ENCODE data around the gene PTK7. TPM values are rescaled to one million over a fixed set of nuclear protein-coding genes. Genes with fewer than 3 reads are reported as not detected.
A peak's percentile ranks its signal among the peaks of the same experiment; 100 is the strongest.

Gene PTK7
- total RNA-seq, 6 experiments from 2014 or later: 62.8 to 115 (median 66.7) TPM

DNA sequence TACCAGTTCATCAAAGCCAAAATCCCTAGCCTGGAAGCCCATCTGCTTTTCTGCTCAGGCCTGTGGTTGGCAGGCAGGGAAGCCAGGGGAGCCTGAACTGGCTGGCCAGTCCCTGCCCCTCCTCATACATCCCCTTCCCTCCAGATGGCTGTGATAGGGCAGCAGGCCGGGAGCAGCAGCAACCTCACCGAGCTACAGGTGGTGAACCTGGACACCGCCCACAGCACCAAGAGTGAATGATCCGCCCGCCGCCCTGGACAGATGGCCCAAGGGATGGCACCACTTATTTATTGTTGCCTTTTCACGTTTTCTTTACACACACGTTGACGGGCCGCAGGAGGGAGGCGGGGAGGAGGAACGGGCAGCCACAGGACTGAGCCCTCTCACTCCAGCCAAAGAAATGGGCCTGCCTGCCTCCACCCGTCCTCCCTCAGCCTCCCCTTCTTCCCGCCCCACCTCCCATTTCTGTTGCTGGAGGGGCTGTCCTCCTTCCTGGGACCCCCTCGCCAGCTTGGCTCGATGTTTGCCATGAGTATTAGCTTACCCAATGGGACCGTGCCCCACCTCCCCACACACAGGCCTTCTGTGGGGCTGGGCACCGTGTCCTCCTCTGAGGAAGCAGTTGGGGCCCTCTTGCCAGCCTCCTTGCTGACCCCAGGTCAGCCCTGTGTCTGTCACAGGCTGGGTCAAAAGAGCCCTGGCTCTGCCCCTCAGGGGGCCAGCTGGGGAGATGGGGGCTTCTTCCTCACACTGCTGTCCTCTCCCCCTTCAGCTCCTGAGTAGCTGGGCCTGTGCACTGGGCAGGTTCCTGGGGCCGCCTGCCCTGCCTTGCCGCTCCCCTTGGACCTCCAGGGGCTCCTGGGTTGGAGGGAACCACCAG is 103.1 kb downstream of the PTK7 start:
- no peaks in the 10 kb centered on the region for H3K9me3 Mint-ChIP-seq
- peaks cover 1% of the 10 kb centered on the region for H3K27me3 Mint-ChIP-seq (ENCODE audit: insufficient read depth)
- no peak for DNase-seq
- no peak overlapping the region for H3K4me3 Mint-ChIP-seq
- H3K4me1 Mint-ChIP-seq (ENCODE audit: low read depth): peaks cover 46% of the 10 kb centered on the region
- H3K27ac Mint-ChIP-seq: no peak overlapping the region
- H3K36me3 Mint-ChIP-seq (ENCODE audit: low read depth): peaks cover 20% of the 10 kb centered on the region
- TF ChIP-seq CTCF (IDR thresholded peaks at IDR 0.05): no peak

- no peak overlapping the region for H3K4me3 Mint-ChIP-seq
- peaks cover 44% of the 10 kb centered on the region for H3K4me1 Mint-ChIP-seq (ENCODE audit: low read depth)
- H3K27me3 Mint-ChIP-seq (ENCODE audit: insufficient read depth): peaks cover 2% of the 10 kb centered on the region
- no peaks in the 10 kb centered on the region for H3K9me3 Mint-ChIP-seq
- H3K27ac Mint-ChIP-seq: no peak overlapping the region
- no peak for DNase-seq
- TF ChIP-seq CTCF (IDR thresholded peaks at IDR 0.05): no peak
- H3K36me3 Mint-ChIP-seq (ENCODE audit: low read depth): peaks cover 16% of the 10 kb centered on the region
These were observed 103.9 kb downstream of the PTK7 start for GRCh38 chr6:43180058-43180457.

DNA sequence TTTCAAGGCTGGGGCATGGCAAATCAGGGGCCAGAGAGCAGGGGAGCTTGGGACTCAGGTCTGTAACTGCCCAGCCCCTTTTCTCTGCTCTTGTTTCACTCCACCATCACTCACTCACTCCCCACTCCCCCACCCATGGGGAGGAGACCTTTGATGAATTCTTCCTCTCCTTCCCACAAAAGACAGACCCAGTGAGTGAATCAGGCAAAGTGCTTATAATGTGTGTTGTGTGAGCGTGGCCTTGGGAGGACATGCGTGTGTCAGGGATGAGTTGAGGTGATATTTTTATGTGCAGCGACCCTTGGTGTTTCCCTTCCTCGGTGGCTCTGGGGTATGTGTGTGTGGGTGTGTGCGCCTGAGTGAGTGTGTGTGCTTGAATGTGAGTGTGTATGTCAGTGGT is 104.9 kb downstream of the PTK7 start:
- Mint-ChIP-seq H3K27me3 (ENCODE audit: insufficient read depth) (peaks cover 2% of the 10 kb centered on the region), H3K27ac (peak overlapping the region; percentile 81), H3K4me1 (ENCODE audit: low read depth) (peaks cover 35% of the 10 kb centered on the region), H3K9me3 (no peaks in the 10 kb centered on the region), H3K4me3 (peak overlapping the region; percentile 91), H3K36me3 (ENCODE audit: low read depth) (peaks cover 13% of the 10 kb centered on the region; the same call in 1 of the 2 replicates)
- TF ChIP-seq CTCF (IDR thresholded peaks at IDR 0.05): no peak
- no peak for DNase-seq

DNA sequence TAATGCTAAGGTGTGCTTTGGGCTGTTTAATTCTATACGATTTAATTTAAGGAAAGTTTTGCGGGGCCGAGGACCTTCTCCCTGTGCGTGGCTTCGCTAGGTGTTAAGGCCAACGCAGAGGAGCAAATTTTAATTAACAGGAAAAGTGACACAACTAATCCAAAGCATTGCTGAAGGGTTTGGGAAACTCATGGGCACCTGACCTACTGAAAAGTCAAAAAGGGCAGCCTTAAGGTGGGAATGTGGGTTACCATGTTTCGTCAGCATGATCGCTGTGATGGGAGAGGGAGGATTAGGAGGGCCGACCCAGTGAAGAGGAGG is 105.5 kb downstream of the PTK7 start:
- peaks cover 19% of the 10 kb centered on the region; the same call in 1 of the 2 replicates for H3K36me3 Mint-ChIP-seq (ENCODE audit: low read depth)
- H3K9me3 Mint-ChIP-seq: no peaks in the 10 kb centered on the region
- TF ChIP-seq CTCF (IDR thresholded peaks at IDR 0.05): no peak
- peaks cover 2% of the 10 kb centered on the region for H3K27me3 Mint-ChIP-seq (ENCODE audit: insufficient read depth)
- peak overlapping the region; percentile 91 for H3K4me3 Mint-ChIP-seq
- H3K27ac Mint-ChIP-seq: peak overlapping the region; percentile 81
- DNase-seq: no peak
- H3K4me1 Mint-ChIP-seq (ENCODE audit: low read depth): peaks cover 33% of the 10 kb centered on the region

GRCh38 chr6:43181942-43182860 is 106.1 kb downstream of the PTK7 start, which contains the start of gene CUL9:
Gene CUL9 (plus strand): TSS chr6:43182196. CDS start chr6:43184311, 2,115 bp downstream.
- H3K36me3 Mint-ChIP-seq (ENCODE audit: low read depth): peaks cover 23% of the 10 kb centered on the region
- H3K27me3 Mint-ChIP-seq (ENCODE audit: insufficient read depth): peaks cover 2% of the 10 kb centered on the region
- peak within 1 kb of the TSS; percentile 81 for H3K27ac Mint-ChIP-seq
- peak within 1 kb of the TSS; percentile 91 for H3K4me3 Mint-ChIP-seq
- peaks cover 33% of the 10 kb centered on the region for H3K4me1 Mint-ChIP-seq (ENCODE audit: low read depth)
- DNase-seq: peak; percentile 45
- TF ChIP-seq CTCF (IDR thresholded peaks at IDR 0.05): no peak
- no peaks in the 10 kb centered on the region for H3K9me3 Mint-ChIP-seq
